ENCODE measurements around the gene NOX4. TPM values are rescaled to one million over a fixed set of nuclear protein-coding genes. Genes with fewer than 3 reads are reported as not detected.
"Not testable (repeated sequence)": the region's sequence is repeated elsewhere in the genome, so short reads cannot be mapped to it uniquely, and the experiment has no call there.

Gene NOX4
- total RNA-seq, 3 donors from 2014 or later, result 0.65 to 1.2 TPM; not detected in 1

DNA sequence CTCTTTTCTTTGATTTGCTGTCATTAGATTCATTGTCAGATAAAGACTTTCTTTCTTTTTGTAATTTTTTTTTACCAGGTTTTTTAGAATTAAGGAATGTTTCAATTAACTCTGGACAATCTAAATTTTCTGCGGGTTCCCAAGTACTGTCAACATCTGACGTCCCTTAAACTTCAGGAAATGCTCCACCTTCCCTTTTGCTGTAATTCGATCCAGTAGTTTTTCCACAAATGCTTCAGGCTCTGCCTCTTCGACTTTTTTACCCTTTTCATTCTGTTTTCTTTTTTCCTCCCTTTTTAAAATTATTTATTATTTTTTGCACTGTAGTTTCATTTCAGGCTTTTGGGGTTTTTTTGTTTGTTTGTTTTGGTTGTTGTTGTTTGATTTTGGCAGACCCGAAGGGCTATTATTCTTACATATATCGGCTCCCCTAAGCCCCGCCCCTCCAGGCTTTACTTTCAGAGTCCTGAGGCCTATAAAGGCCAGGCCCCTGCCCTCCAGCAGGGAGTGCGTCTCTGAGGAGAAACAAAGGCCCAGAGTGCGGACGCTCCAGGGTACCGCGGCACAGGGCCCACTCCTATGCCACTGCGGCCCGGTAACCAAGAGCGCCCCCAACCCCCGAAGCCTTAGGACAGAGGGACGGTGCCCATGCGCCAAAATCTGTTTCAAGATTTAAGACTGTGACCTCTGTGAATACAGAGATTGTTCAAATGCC is 197.1 kb downstream of the NOX4 start:
- intact Hi-C loops (cut with DNase I, micrococcal nuclease), result no loop called here
- H3K36me3 ChIP-seq (ENCODE audit: low read depth), result no peaks in the 10 kb centered on the region
- DNase-seq (peak in 1 of 3 donors; percentile 37), ATAC-seq (no peak)
- no peaks in the 10 kb centered on the region for H3K4me1 ChIP-seq (ENCODE audit: low read depth)
- no peak for TF ChIP-seq CTCF (IDR thresholded peaks at IDR 0.05)
- no peaks in the 10 kb centered on the region for H3K9me3 ChIP-seq
- H3K4me3 ChIP-seq, result no peak overlapping the region

- intact Hi-C loops (cut with DNase I, micrococcal nuclease); H3K36me3 ChIP-seq (ENCODE audit: low read depth); ATAC-seq: not testable (repeated sequence)
These were observed 203.2 kb downstream of the NOX4 start for GRCh38 chr11:89288004-89288403.

DNA sequence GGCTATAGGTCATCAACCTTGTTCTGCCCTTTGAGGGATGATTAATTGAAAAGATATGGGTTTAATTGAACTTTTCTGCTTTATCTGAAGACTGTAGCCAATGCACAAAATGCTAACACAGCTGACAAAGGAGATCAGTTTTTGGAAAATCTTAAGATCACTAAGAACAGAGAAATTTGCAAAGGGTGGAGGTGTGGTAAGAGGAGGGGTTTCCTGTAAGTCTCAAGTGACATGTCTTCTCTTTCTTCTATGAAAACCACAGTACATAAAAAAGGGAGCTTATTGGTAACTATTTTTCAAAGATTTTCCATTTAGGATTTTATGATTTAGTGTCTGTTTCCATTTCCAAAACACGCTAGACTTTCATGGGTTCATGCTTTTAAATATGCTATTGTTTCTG is 204.6 kb downstream of the NOX4 start:
- intact Hi-C loops (cut with DNase I, micrococcal nuclease); H3K9me3 ChIP-seq; ATAC-seq; DNase-seq; H3K4me1 ChIP-seq (ENCODE audit: low read depth); H3K4me3 ChIP-seq; H3K36me3 ChIP-seq (ENCODE audit: low read depth): not testable (repeated sequence)

More at GRCh38 chr11:89288004-89288403, 203.2 kb downstream of the NOX4 start:
- not testable (repeated sequence) for H3K4me3 ChIP-seq; H3K4me1 ChIP-seq (ENCODE audit: low read depth); H3K9me3 ChIP-seq; DNase-seq

GRCh38 chr11:89281032-89281677 is 210.0 kb downstream of the NOX4 start:
- H3K4me1 ChIP-seq (ENCODE audit: low read depth); H3K36me3 ChIP-seq (ENCODE audit: low read depth); intact Hi-C loops (cut with DNase I, micrococcal nuclease); H3K9me3 ChIP-seq; DNase-seq; H3K4me3 ChIP-seq: not testable (repeated sequence)
- peak; percentile 71 for ATAC-seq

- DNase-seq (peak in 1 of 3 donors; percentile 47), ATAC-seq (peak; percentile 97)
- Histone ChIP-seq H3K4me1 (ENCODE audit: low read depth) (peaks cover 5% of the 10 kb centered on the region), H3K36me3 (ENCODE audit: low read depth) (no peaks in the 10 kb centered on the region), H3K4me3 (no peak overlapping the region), H3K9me3 (no peaks in the 10 kb centered on the region)
- intact Hi-C loops (cut with DNase I, micrococcal nuclease), result no loop called here
- no peak for TF ChIP-seq CTCF (IDR thresholded peaks at IDR 0.05)
These were observed 212.0 kb downstream of the NOX4 start for GRCh38 chr11:89279176-89279575.

DNA sequence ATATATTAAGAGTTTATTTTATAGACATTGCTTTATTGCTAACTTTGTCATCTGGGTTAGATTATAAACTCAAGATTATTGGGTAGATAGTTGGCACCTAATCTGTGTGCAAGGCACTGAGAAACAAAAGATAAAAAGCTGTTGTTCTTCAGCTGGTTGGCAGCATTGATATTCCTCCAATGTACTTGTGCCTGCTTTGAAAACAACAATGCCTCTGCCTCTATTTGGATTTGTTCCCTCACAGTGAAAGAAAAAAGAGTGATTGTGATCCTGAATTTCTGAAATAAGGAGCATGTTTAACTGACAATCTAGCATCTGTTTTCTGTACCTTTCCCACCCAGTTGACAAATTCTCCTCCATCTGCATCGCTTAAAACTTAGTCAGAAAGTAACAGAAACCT is 215.2 kb downstream of the NOX4 start:
- intact Hi-C loops (cut with DNase I, micrococcal nuclease), result no loop called here
- ATAC-seq (no peak), DNase-seq (no peak)
- TF ChIP-seq CTCF (IDR thresholded peaks at IDR 0.05), result no peak
- no peaks in the 10 kb centered on the region for H3K36me3 ChIP-seq (ENCODE audit: low read depth)
- no peak overlapping the region for H3K4me3 ChIP-seq
- no peaks in the 10 kb centered on the region for H3K9me3 ChIP-seq
- peaks cover 8% of the 10 kb centered on the region for H3K4me1 ChIP-seq (ENCODE audit: low read depth)

Other genes starting within 250 kb of the NOX4 start
- gene TRIM77, start 218.9 kb upstream of the NOX4 start, total RNA-seq, result not detected

All from mucosa of descending colon (tissue), 3 donors.